ENCODE measurements around the gene ROBO1.

- TF ChIP-seq, protein P1, sequence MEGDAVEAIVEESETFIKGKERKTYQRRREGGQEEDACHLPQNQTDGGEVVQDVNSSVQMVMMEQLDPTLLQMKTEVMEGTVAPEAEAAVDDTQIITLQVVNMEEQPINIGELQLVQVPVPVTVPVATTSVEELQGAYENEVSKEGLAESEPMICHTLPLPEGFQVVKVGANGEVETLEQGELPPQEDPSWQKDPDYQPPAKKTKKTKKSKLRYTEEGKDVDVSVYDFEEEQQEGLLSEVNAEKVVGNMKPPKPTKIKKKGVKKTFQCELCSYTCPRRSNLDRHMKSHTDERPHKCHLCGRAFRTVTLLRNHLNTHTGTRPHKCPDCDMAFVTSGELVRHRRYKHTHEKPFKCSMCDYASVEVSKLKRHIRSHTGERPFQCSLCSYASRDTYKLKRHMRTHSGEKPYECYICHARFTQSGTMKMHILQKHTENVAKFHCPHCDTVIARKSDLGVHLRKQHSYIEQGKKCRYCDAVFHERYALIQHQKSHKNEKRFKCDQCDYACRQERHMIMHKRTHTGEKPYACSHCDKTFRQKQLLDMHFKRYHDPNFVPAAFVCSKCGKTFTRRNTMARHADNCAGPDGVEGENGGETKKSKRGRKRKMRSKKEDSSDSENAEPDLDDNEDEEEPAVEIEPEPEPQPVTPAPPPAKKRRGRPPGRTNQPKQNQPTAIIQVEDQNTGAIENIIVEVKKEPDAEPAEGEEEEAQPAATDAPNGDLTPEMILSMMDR (IDR thresholded peaks at IDR 0.05) = no peak
- TF ChIP-seq POLR2A (IDR thresholded peaks at IDR 0.05) = no peak
Observed at GRCh38 chr3:79140708-79141107, 627.1 kb downstream of the ROBO1 start.
